Activated B cell treated with CpG ODN at 0.5 μM for 24 hours (primary cell): ENCODE measurements around the gene NAT10. TPM values are rescaled to one million over a fixed set of nuclear protein-coding genes. Genes with fewer than 3 reads are reported as not detected.
"Not testable (repeated sequence)": the region's sequence is repeated elsewhere in the genome, so short reads cannot be mapped to it uniquely, and the experiment has no call there.

Experiments
- ATAC-seq: fragments of 200-7000 bp; cut with Tn5 transposase; one replicate; pipeline ENCODE4 v1.10.0; 2021; ENCODE audit warnings: low read depth, mild to moderate bottlenecking, moderate library complexity
- CTCF ChIA-PET: fragments of 350-600 bp; sonication (Branson Sonifier 250); formaldehyde crosslinking; loops from one replicate; lab custom pipeline; 2021; ENCODE audit warnings: antibody characterized with exemption; lab: Charles Lee
- POLR2A ChIA-PET: fragments of 350-600 bp; sonication (Branson Sonifier 250); formaldehyde crosslinking; loops from one replicate; lab custom pipeline; 2021; ENCODE audit warnings: antibody characterized with exemption; lab: Charles Lee
- DNase-seq: peaks from one replicate; pipeline ENCODE4 v3.0.0; 2022
- H3K27ac Mint-ChIP-seq: one replicate; pipeline ENCODE4 v1.8.0; 2020; ENCODE audit warnings: mixed read lengths
- H3K27me3 Mint-ChIP-seq: one replicate; pipeline ENCODE4 v1.8.0; 2021; ENCODE audit warnings: mixed read lengths
- H3K36me3 Mint-ChIP-seq: one replicate; pipeline ENCODE4 v1.8.0; 2021; ENCODE audit warnings: low read depth, mixed read lengths
- H3K4me1 Mint-ChIP-seq: one replicate; pipeline ENCODE4 v1.8.0; 2021; ENCODE audit warnings: mixed read lengths
- H3K4me3 Mint-ChIP-seq: one replicate; pipeline ENCODE4 v1.8.0; 2020; ENCODE audit warnings: mild to moderate bottlenecking, mixed read lengths
- H3K9me3 Mint-ChIP-seq: one replicate; pipeline ENCODE4 v1.8.0; 2020; ENCODE audit warnings: mixed read lengths
- CTCF ChIP-seq: fragments of 200-600 bp; IDR thresholded peaks from one replicate; pipeline ENCODE4 v1.8.0; 2022; ENCODE audit warnings: antibody characterized with exemption, mild to moderate bottlenecking
- intact Hi-C: fragments of 100-400 bp; cut with micrococcal nuclease; formaldehyde crosslinking; loops from one replicate; pipeline ENCODE4 v1.15.1; 2024
- total RNA-seq: library from RNA; stranded (reverse); gene quantifications from 2 replicates; pipeline ENCODE4 v1.2.3, GENCODE V29; 2022

The NAT10 gene
- total RNA-seq, 1 donor from 2014 or later: 120 TPM

- intact Hi-C loops: loop anchor here (5.0 kb wide), 1 partner anchor 68 kb away; no protein-coding TSS in a partner anchor
- no peaks in the 10 kb centered on the region for H3K9me3 Mint-ChIP-seq
- H3K4me3 Mint-ChIP-seq: no peak overlapping the region
- DNase-seq (no peak), ATAC-seq (no peak)
- TF ChIP-seq CTCF: no peak
- no peaks in the 10 kb centered on the region for H3K27me3 Mint-ChIP-seq
- H3K4me1 Mint-ChIP-seq: peaks cover 55% of the 10 kb centered on the region
- no peak overlapping the region for H3K27ac Mint-ChIP-seq
- H3K36me3 Mint-ChIP-seq: peaks cover 32% of the 10 kb centered on the region
- CTCF ChIA-PET: interaction anchor here (1.1 kb wide), 1 partner anchor 10 kb away, joined by 3 read pairs; no protein-coding TSS in a partner anchor
- POLR2A ChIA-PET: interaction anchor here (1.0 kb wide), 1 partner anchor 40 kb away, joined by 4 read pairs; the partner anchor contains the start of gene NAT10
These were observed 39.8 kb upstream of the NAT10 start for GRCh38 chr11:34065505-34066203.

GRCh38 chr11:34066766-34067165, 38.7 kb upstream of the NAT10 start:
- CTCF ChIA-PET, ATAC-seq, H3K9me3 Mint-ChIP-seq, DNase-seq, H3K27me3 Mint-ChIP-seq, H3K4me3 Mint-ChIP-seq: not testable (repeated sequence)
- Mint-ChIP-seq H3K4me1 (peaks cover 52% of the 10 kb centered on the region), H3K36me3 (peaks cover 32% of the 10 kb centered on the region), H3K27ac (peak overlapping the region; percentile 76)
- intact Hi-C loops: loop anchor here (1.0 to 5.0 kb wide), 2 partner anchors 15 to 69 kb away; partner anchors contain the start of gene CAPRIN1
- POLR2A ChIA-PET: interaction anchor here (0.6 kb wide), 1 partner anchor 9 kb away, joined by 3 read pairs; no protein-coding TSS in a partner anchor

- ChIA-PET POLR2A (interaction anchor here (0.5 to 1.7 kb wide), 4 partner anchors 8 to 82 kb away, joined by 3 to 4 read pairs (median 3); no protein-coding TSS in a partner anchor), CTCF (interaction anchor here (1.3 kb wide), 1 partner anchor 71 kb away, joined by 3 read pairs; no protein-coding TSS in a partner anchor)
- ATAC-seq (peak; percentile 86), DNase-seq (no peak)
- TF ChIP-seq CTCF: no peak
- Mint-ChIP-seq H3K36me3 (peaks cover 33% of the 10 kb centered on the region), H3K4me1 (peaks cover 49% of the 10 kb centered on the region), H3K9me3 (no peaks in the 10 kb centered on the region), H3K27me3 (no peaks in the 10 kb centered on the region), H3K27ac (peak overlapping the region; percentile 76), H3K4me3 (peak overlapping the region; percentile 25)
- intact Hi-C loops: loop anchor here (1.0 to 5.0 kb wide), 2 partner anchors 16 to 70 kb away; partner anchors contain the start of gene CAPRIN1
These were observed 37.9 kb upstream of the NAT10 start for GRCh38 chr11:34067383-34068065.

DNA sequence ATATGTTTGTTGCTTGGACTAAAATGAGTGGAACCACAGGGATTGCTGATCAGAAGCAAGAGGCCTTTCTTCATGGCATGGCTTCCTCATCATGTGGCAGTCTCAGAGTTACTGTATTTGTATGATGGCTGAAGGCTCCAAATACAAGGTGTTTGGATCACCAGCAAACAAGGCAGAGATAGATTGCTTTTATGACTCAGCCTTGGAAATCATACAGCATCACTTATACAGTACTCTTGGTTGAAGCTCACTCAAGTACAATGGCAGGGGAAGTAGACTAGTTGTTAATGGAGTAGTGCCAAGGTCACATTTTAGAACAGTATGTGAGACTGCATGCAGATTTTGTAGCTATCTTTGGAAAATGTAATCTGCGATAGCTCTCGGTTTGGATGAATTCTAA, 37.3 kb upstream of the NAT10 start:
- no peak for TF ChIP-seq CTCF
- no peaks in the 10 kb centered on the region for H3K27me3 Mint-ChIP-seq
- H3K9me3 Mint-ChIP-seq: no peaks in the 10 kb centered on the region
- ChIA-PET POLR2A (interaction anchor here (0.9 to 1.7 kb wide), 3 partner anchors 9 to 12 kb away, joined by 3 to 4 read pairs (median 3); no protein-coding TSS in a partner anchor), CTCF (interaction anchor here (1.3 kb wide), 1 partner anchor 71 kb away, joined by 3 read pairs; no protein-coding TSS in a partner anchor)
- H3K36me3 Mint-ChIP-seq: peaks cover 36% of the 10 kb centered on the region
- intact Hi-C loops: loop anchor here (5.0 kb wide), 1 partner anchor 71 kb away; no protein-coding TSS in a partner anchor
- DNase-seq: no peak
- peaks cover 46% of the 10 kb centered on the region for H3K4me1 Mint-ChIP-seq
- peak; percentile 47 for ATAC-seq
- no peak overlapping the region for H3K4me3 Mint-ChIP-seq
- peak overlapping the region; percentile 70 for H3K27ac Mint-ChIP-seq

DNA sequence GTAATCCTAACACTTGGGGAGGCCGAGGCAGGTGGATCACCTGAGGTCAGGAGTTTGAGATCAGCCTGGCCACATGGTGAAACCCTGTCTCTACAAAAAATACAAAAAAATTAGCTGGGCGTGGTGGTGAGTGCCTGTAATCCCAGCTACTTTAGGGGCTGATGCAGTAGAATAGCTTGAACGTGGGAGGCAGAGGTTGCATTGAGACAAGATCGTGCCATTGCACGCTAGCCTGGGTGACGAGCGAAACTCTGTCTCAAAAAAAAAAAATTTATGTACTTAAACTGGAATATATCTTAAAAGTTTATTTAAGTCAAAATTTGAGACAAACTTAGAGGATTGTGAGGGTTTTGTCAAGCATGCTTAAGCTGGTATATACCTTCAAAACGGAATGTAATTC, 34.1 kb upstream of the NAT10 start:
- peaks cover 33% of the 10 kb centered on the region for H3K4me1 Mint-ChIP-seq
- peaks cover 42% of the 10 kb centered on the region for H3K36me3 Mint-ChIP-seq
- ATAC-seq, intact Hi-C loops, H3K4me3 Mint-ChIP-seq, DNase-seq, H3K27me3 Mint-ChIP-seq, H3K9me3 Mint-ChIP-seq: not testable (repeated sequence)
- ChIA-PET POLR2A (interaction anchor here (1.0 kb wide), 1 partner anchor 32 kb away, joined by 4 read pairs; no protein-coding TSS in a partner anchor), CTCF (interaction anchor here (0.7 kb wide), 1 partner anchor 980 kb away, joined by 3 read pairs; no protein-coding TSS in a partner anchor)
- H3K27ac Mint-ChIP-seq: peak overlapping the region; percentile 24
